NB4 (cell line): ENCODE data around the gene NUP214.

Experiments
- CTCF ChIP-seq: IDR thresholded peaks from one replicate; pipeline ENCODE4 v1.5.1; 2012; ENCODE audit warnings: low read depth, low read length
- POLR2A ChIP-seq: IDR thresholded peaks from 2 replicates; pipeline ENCODE4 v1.6.1; 2011; ENCODE audit warnings: mild to moderate bottlenecking; ENCODE audit not compliant: insufficient read length; ENCODE audit errors: extremely low read depth

GRCh38 chr9:131259432-131259898 is 134.1 kb downstream of the NUP214 start:
- TF ChIP-seq POLR2A (no peak), CTCF (no peak)
